HAP-1 (cell line): ENCODE results near the gene SPOCK3.
A peak's percentile ranks its signal among the peaks of the same experiment; 100 is the strongest.
"Not testable (repeated sequence)": the region's sequence is repeated elsewhere in the genome, so short reads cannot be mapped to it uniquely, and the experiment has no call there.

ENCODE experiments used
- DNase-seq, 2 experiments: peaks; one replicate each; pipeline ENCODE4 v3.0.0-alpha.2; 2016 to 2020; ENCODE audit warnings: low spot score in 2 of 2
- H3K27me3 ChIP-seq: fragments of 250-450 bp; sonication (Bioruptor Pico); 2 replicates; pipeline ENCODE4 v1.5.1; 2020; ENCODE audit warnings: low read depth, mild to moderate bottlenecking, moderate library complexity
- H3K36me3 ChIP-seq: fragments of 250-450 bp; sonication (Bioruptor Pico); replicated peaks from 2 replicates; pipeline ENCODE4 v1.5.1; 2020; ENCODE audit warnings: mild to moderate bottlenecking
- H3K4me1 ChIP-seq: fragments of 250-450 bp; sonication (Bioruptor Pico); 2 replicates; pipeline ENCODE4 v1.5.1; 2020; ENCODE audit warnings: mild to moderate bottlenecking
- H3K4me3 ChIP-seq: fragments of 250-450 bp; sonication (Bioruptor Pico); 2 replicates; pipeline ENCODE4 v1.5.1; 2020; ENCODE audit warnings: mild to moderate bottlenecking, moderate library complexity
- H3K9me3 ChIP-seq: fragments of 250-450 bp; sonication (Bioruptor Pico); 2 replicates; pipeline ENCODE4 v1.5.1; 2020; ENCODE audit warnings: mild to moderate bottlenecking, moderate library complexity
- in situ Hi-C: fragments of 300-500 bp; cut with MboI; formaldehyde crosslinking; loops from 3 replicates; pipeline ENCODE4 v1.14.3; 2020; ENCODE audit warnings: low sequenced_read_pairs, inconsistent platforms, mixed read lengths

SPOCK3 gene

GRCh38 chr4:166739215-166739614 lies 495.1 kb downstream of the SPOCK3 start:
- H3K4me1 ChIP-seq, H3K36me3 ChIP-seq, DNase-seq, H3K4me3 ChIP-seq, H3K27me3 ChIP-seq, H3K9me3 ChIP-seq, in situ Hi-C loops: not testable (repeated sequence)

- DNase-seq, result no peak
- Histone ChIP-seq H3K27me3 (no peaks in the 10 kb centered on the region), H3K4me3 (no peak overlapping the region), H3K36me3 (no peaks in the 10 kb centered on the region), H3K9me3 (no peaks in the 10 kb centered on the region), H3K4me1 (no peaks in the 10 kb centered on the region)
- in situ Hi-C loops, result no loop called here
Observed at GRCh38 chr4:166737430-166737829, 496.9 kb downstream of the SPOCK3 start.

GRCh38 chr4:166735553-166735952 lies 498.7 kb downstream of the SPOCK3 start:
- Histone ChIP-seq H3K9me3 (no peaks in the 10 kb centered on the region), H3K27me3 (no peaks in the 10 kb centered on the region), H3K4me1 (no peaks in the 10 kb centered on the region), H3K36me3 (no peaks in the 10 kb centered on the region), H3K4me3 (no peak overlapping the region)
- DNase-seq, result no peak
- in situ Hi-C loops, result no loop called here

GRCh38 chr4:166734797-166735196 lies 499.5 kb downstream of the SPOCK3 start:
- H3K9me3 ChIP-seq, result no peaks in the 10 kb centered on the region
- H3K27me3 ChIP-seq, result no peaks in the 10 kb centered on the region
- in situ Hi-C loops, result no loop called here
- H3K36me3 ChIP-seq, result no peaks in the 10 kb centered on the region
- no peaks in the 10 kb centered on the region for H3K4me1 ChIP-seq
- no peak overlapping the region for H3K4me3 ChIP-seq
- DNase-seq, result no peak

- no peak for DNase-seq
- Histone ChIP-seq H3K36me3 (no peaks in the 10 kb centered on the region), H3K27me3 (no peaks in the 10 kb centered on the region), H3K4me1 (no peaks in the 10 kb centered on the region), H3K4me3 (no peak overlapping the region), H3K9me3 (no peaks in the 10 kb centered on the region)
- in situ Hi-C loops, result no loop called here
Observed at GRCh38 chr4:166733686-166734085, 500.6 kb downstream of the SPOCK3 start.

- no peaks in the 10 kb centered on the region for H3K4me1 ChIP-seq
- in situ Hi-C loops, result no loop called here
- H3K36me3 ChIP-seq, result no peaks in the 10 kb centered on the region
- H3K4me3 ChIP-seq, result no peak overlapping the region
- DNase-seq, result no peak
- H3K9me3 ChIP-seq, result no peaks in the 10 kb centered on the region
- no peaks in the 10 kb centered on the region for H3K27me3 ChIP-seq
Observed at GRCh38 chr4:166726832-166727231, 507.5 kb downstream of the SPOCK3 start.

- no peaks in the 10 kb centered on the region for H3K27me3 ChIP-seq
- no peak overlapping the region for H3K4me3 ChIP-seq
- in situ Hi-C loops, result no loop called here
- H3K36me3 ChIP-seq, result no peaks in the 10 kb centered on the region
- H3K9me3 ChIP-seq, result no peaks in the 10 kb centered on the region
- no peaks in the 10 kb centered on the region for H3K4me1 ChIP-seq
- DNase-seq, result no peak
Observed at GRCh38 chr4:166724369-166724768, 509.9 kb downstream of the SPOCK3 start.

GRCh38 chr4:166723532-166724140 lies 510.7 kb downstream of the SPOCK3 start:
- Histone ChIP-seq H3K27me3 (no peaks in the 10 kb centered on the region), H3K9me3 (no peaks in the 10 kb centered on the region), H3K4me3 (no peak overlapping the region), H3K36me3 (no peaks in the 10 kb centered on the region), H3K4me1 (no peaks in the 10 kb centered on the region)
- DNase-seq, result no peak
- in situ Hi-C loops, result no loop called here

GRCh38 chr4:166715748-166716713 lies 518.3 kb downstream of the SPOCK3 start:
- H3K4me1 ChIP-seq, H3K36me3 ChIP-seq, H3K27me3 ChIP-seq, in situ Hi-C loops, H3K9me3 ChIP-seq, H3K4me3 ChIP-seq: not testable (repeated sequence)
- DNase-seq, result peak in 1 of 2 experiments; percentile 20

GRCh38 chr4:166700592-166700991 lies 533.7 kb downstream of the SPOCK3 start:
- Histone ChIP-seq H3K4me1 (no peaks in the 10 kb centered on the region), H3K36me3 (no peaks in the 10 kb centered on the region), H3K9me3 (no peaks in the 10 kb centered on the region), H3K4me3 (no peak overlapping the region), H3K27me3 (no peaks in the 10 kb centered on the region)
- in situ Hi-C loops, result no loop called here
- no peak for DNase-seq

GRCh38 chr4:166688835-166689234 lies 545.5 kb downstream of the SPOCK3 start:
- in situ Hi-C loops, result no loop called here
- H3K9me3 ChIP-seq, result no peaks in the 10 kb centered on the region
- DNase-seq, result no peak

GRCh38 chr4:166687828-166688227 lies 546.5 kb downstream of the SPOCK3 start:
- Histone ChIP-seq H3K4me3 (no peak overlapping the region), H3K36me3 (no peaks in the 10 kb centered on the region), H3K4me1 (no peaks in the 10 kb centered on the region), H3K27me3 (no peaks in the 10 kb centered on the region), H3K9me3 (no peaks in the 10 kb centered on the region)
- DNase-seq, result no peak
- in situ Hi-C loops, result no loop called here

More at GRCh38 chr4:166688835-166689234, 545.5 kb downstream of the SPOCK3 start:
- no peak overlapping the region for H3K4me3 ChIP-seq
- no peaks in the 10 kb centered on the region for H3K27me3 ChIP-seq
- H3K4me1 ChIP-seq, result no peaks in the 10 kb centered on the region
- H3K36me3 ChIP-seq, result no peaks in the 10 kb centered on the region
